Stimulated activated CD4-positive, alpha-beta T cell treated with anti-CD3 and anti-CD28 coated beads, Interleukin-12 subunit alpha, Interleukin-12 subunit beta, amount 100 ng/mL, for 48 hours (primary cell): Measurements from ENCODE around the gene TSSK6.

Source experiments
- DNase-seq, 3 donors: peaks; one replicate each; pipeline ENCODE4 v3.0.0-alpha.2; 2020; ENCODE audit warnings: low read depth in 2 of 3, low spot score in 1 of 3

TSSK6 gene

GRCh38 chr19:19514881-19515641 lies at the start of gene TSSK6:
TSSK6 (minus strand) TSS chr19:19515548; CDS start chr19:19515427, 121 bp downstream.
- no peak for DNase-seq

- DNase-seq: no peak
Observed at GRCh38 chr19:19563348-19563848, 48.0 kb upstream of the TSSK6 start.

- no peak for DNase-seq
Observed at GRCh38 chr19:19562665-19563347, 47.5 kb upstream of the TSSK6 start.

- no peak for DNase-seq
Observed at GRCh38 chr19:19561946-19562664, 46.8 kb upstream of the TSSK6 start.

- DNase-seq: no peak
Observed at GRCh38 chr19:19559931-19560330, 44.6 kb upstream of the TSSK6 start.

GRCh38 chr19:19558636-19559035 lies 43.3 kb upstream of the TSSK6 start:
- no peak for DNase-seq

- no peak for DNase-seq
Observed at GRCh38 chr19:19558055-19558454, 42.7 kb upstream of the TSSK6 start.

GRCh38 chr19:19554074-19555023 lies 39.0 kb upstream of the TSSK6 start:
- DNase-seq: peak; percentile 36 to 69 (median 54)

- no peak for DNase-seq
Observed at GRCh38 chr19:19553670-19554069, 38.3 kb upstream of the TSSK6 start.

GRCh38 chr19:19552798-19553197 lies 37.5 kb upstream of the TSSK6 start:
- no peak for DNase-seq

GRCh38 chr19:19551853-19552192 lies 36.5 kb upstream of the TSSK6 start:
- DNase-seq: no peak

GRCh38 chr19:19550972-19551852 lies 35.9 kb upstream of the TSSK6 start:
- no peak for DNase-seq

GRCh38 chr19:19550485-19550929 lies 35.2 kb upstream of the TSSK6 start:
- no peak for DNase-seq

- no peak for DNase-seq
Observed at GRCh38 chr19:19549804-19550464, 34.6 kb upstream of the TSSK6 start.

GRCh38 chr19:19548915-19549759 lies 33.8 kb upstream of the TSSK6 start:
- no peak for DNase-seq

- no peak for DNase-seq
Observed at GRCh38 chr19:19547674-19548336, 32.5 kb upstream of the TSSK6 start.

GRCh38 chr19:19546751-19547162 lies 31.4 kb upstream of the TSSK6 start:
- DNase-seq: no peak

GRCh38 chr19:19545707-19546106 lies 30.4 kb upstream of the TSSK6 start:
- no peak for DNase-seq
